ENCODE results near the gene VAT1L. TPM values are rescaled to one million over a fixed set of nuclear protein-coding genes. Genes with fewer than 3 reads are reported as not detected.

Gene VAT1L
- total RNA-seq, 1 experiment from 2014 or later, result 19.1 TPM

DNA sequence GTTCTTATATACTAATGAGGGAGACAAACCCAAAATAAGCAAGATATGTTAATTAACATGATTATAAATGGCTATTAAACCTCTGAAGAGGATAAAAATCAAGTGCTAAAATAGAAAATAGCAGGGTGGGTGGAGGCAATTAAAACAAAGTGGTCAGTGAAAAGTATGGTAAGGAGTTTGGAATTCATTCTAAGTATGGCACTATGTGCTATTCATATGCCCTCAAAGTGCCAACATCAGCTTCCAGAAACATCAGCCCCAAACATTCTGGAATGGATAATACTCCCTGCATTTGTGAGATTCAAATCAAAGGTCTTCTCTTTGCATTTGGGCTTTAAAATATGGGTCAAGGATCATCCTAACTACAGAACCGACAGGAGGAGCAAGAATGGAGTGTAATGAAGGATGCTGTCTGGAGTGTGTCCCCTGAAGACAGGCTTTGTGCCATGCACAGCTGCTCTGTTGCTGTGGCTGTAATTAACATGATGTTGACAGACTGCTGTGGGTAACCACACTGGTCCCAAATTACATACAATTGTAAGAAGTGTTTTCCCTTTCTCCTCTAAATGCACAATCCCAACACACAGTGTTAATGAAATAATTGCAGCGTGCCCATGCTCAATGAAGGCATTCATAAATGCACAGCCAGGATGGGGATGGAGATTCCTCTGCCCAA lies 93.1 kb downstream of the VAT1L start:
- ChIA-PET POLR2A (no interaction called here), CTCF (no interaction called here)

More for the DNA sequence above, 93.1 kb downstream of the VAT1L start:
- H3K27me3 Mint-ChIP-seq (ENCODE audit: low read depth), result no peaks in the 10 kb centered on the region
- no peaks in the 10 kb centered on the region for H3K9me3 Mint-ChIP-seq
- no peak for DNase-seq (ENCODE audit: low spot score)
- 0 out of 2 replicates have a peak, but pooled peaks cover 4% of the 10 kb centered on the region for H3K4me1 Mint-ChIP-seq
- H3K4me3 Mint-ChIP-seq, result no peak overlapping the region
- no peak for TF ChIP-seq TP53 (CRISPR knock-in tag; IDR thresholded peaks at IDR 0.05)
- TF ChIP-seq, protein P1, sequence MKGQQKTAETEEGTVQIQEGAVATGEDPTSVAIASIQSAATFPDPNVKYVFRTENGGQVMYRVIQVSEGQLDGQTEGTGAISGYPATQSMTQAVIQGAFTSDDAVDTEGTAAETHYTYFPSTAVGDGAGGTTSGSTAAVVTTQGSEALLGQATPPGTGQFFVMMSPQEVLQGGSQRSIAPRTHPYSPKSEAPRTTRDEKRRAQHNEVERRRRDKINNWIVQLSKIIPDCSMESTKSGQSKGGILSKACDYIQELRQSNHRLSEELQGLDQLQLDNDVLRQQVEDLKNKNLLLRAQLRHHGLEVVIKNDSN (CRISPR knock-in tag; IDR thresholded peaks at IDR 0.05), result no peak
- TF ChIP-seq ZNF219 (CRISPR knock-in tag; IDR thresholded peaks at IDR 0.05; ENCODE audit: borderline replicate concordance), result no peak
- TF ChIP-seq OVOL2 (CRISPR knock-in tag; IDR thresholded peaks at IDR 0.05; ENCODE audit: borderline replicate concordance), result no peak
- TF ChIP-seq, protein P2, sequence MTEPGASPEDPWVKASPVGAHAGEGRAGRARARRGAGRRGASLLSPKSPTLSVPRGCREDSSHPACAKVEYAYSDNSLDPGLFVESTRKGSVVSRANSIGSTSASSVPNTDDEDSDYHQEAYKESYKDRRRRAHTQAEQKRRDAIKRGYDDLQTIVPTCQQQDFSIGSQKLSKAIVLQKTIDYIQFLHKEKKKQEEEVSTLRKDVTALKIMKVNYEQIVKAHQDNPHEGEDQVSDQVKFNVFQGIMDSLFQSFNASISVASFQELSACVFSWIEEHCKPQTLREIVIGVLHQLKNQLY (CRISPR knock-in tag; IDR thresholded peaks at IDR 0.05), result no peak
- no peak for TF ChIP-seq ZBTB21 (CRISPR knock-in tag; IDR thresholded peaks at IDR 0.05; ENCODE audit: borderline replicate concordance)
- TF ChIP-seq, protein P3, sequence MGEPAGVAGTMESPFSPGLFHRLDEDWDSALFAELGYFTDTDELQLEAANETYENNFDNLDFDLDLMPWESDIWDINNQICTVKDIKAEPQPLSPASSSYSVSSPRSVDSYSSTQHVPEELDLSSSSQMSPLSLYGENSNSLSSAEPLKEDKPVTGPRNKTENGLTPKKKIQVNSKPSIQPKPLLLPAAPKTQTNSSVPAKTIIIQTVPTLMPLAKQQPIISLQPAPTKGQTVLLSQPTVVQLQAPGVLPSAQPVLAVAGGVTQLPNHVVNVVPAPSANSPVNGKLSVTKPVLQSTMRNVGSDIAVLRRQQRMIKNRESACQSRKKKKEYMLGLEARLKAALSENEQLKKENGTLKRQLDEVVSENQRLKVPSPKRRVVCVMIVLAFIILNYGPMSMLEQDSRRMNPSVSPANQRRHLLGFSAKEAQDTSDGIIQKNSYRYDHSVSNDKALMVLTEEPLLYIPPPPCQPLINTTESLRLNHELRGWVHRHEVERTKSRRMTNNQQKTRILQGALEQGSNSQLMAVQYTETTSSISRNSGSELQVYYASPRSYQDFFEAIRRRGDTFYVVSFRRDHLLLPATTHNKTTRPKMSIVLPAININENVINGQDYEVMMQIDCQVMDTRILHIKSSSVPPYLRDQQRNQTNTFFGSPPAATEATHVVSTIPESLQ (CRISPR knock-in tag; IDR thresholded peaks at IDR 0.05), result no peak
- TF ChIP-seq, protein P4, sequence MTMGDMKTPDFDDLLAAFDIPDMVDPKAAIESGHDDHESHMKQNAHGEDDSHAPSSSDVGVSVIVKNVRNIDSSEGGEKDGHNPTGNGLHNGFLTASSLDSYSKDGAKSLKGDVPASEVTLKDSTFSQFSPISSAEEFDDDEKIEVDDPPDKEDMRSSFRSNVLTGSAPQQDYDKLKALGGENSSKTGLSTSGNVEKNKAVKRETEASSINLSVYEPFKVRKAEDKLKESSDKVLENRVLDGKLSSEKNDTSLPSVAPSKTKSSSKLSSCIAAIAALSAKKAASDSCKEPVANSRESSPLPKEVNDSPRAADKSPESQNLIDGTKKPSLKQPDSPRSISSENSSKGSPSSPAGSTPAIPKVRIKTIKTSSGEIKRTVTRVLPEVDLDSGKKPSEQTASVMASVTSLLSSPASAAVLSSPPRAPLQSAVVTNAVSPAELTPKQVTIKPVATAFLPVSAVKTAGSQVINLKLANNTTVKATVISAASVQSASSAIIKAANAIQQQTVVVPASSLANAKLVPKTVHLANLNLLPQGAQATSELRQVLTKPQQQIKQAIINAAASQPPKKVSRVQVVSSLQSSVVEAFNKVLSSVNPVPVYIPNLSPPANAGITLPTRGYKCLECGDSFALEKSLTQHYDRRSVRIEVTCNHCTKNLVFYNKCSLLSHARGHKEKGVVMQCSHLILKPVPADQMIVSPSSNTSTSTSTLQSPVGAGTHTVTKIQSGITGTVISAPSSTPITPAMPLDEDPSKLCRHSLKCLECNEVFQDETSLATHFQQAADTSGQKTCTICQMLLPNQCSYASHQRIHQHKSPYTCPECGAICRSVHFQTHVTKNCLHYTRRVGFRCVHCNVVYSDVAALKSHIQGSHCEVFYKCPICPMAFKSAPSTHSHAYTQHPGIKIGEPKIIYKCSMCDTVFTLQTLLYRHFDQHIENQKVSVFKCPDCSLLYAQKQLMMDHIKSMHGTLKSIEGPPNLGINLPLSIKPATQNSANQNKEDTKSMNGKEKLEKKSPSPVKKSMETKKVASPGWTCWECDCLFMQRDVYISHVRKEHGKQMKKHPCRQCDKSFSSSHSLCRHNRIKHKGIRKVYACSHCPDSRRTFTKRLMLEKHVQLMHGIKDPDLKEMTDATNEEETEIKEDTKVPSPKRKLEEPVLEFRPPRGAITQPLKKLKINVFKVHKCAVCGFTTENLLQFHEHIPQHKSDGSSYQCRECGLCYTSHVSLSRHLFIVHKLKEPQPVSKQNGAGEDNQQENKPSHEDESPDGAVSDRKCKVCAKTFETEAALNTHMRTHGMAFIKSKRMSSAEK (CRISPR knock-in tag; IDR thresholded peaks at IDR 0.05; ENCODE audit: borderline replicate concordance), result no peak
- no peak for TF ChIP-seq FOXK1 (CRISPR knock-in tag; IDR thresholded peaks at IDR 0.05)
- no peak for TF ChIP-seq ZNF416 (CRISPR knock-in tag; IDR thresholded peaks at IDR 0.05)
- no peak for TF ChIP-seq IRF2 (CRISPR knock-in tag; IDR thresholded peaks at IDR 0.05; ENCODE audit: borderline replicate concordance, low read depth)
- TF ChIP-seq, protein P5, sequence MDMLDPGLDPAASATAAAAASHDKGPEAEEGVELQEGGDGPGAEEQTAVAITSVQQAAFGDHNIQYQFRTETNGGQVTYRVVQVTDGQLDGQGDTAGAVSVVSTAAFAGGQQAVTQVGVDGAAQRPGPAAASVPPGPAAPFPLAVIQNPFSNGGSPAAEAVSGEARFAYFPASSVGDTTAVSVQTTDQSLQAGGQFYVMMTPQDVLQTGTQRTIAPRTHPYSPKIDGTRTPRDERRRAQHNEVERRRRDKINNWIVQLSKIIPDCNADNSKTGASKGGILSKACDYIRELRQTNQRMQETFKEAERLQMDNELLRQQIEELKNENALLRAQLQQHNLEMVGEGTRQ (CRISPR knock-in tag; IDR thresholded peaks at IDR 0.05), result no peak
- no peak for TF ChIP-seq NFYB (CRISPR knock-in tag; conservative IDR thresholded peaks at IDR 0.05; ENCODE audit: low read depth)
- TF ChIP-seq, protein P6, sequence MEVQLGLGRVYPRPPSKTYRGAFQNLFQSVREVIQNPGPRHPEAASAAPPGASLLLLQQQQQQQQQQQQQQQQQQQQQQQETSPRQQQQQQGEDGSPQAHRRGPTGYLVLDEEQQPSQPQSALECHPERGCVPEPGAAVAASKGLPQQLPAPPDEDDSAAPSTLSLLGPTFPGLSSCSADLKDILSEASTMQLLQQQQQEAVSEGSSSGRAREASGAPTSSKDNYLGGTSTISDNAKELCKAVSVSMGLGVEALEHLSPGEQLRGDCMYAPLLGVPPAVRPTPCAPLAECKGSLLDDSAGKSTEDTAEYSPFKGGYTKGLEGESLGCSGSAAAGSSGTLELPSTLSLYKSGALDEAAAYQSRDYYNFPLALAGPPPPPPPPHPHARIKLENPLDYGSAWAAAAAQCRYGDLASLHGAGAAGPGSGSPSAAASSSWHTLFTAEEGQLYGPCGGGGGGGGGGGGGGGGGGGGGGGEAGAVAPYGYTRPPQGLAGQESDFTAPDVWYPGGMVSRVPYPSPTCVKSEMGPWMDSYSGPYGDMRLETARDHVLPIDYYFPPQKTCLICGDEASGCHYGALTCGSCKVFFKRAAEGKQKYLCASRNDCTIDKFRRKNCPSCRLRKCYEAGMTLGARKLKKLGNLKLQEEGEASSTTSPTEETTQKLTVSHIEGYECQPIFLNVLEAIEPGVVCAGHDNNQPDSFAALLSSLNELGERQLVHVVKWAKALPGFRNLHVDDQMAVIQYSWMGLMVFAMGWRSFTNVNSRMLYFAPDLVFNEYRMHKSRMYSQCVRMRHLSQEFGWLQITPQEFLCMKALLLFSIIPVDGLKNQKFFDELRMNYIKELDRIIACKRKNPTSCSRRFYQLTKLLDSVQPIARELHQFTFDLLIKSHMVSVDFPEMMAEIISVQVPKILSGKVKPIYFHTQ (CRISPR knock-in tag; IDR thresholded peaks at IDR 0.05), result no peak
- no peak for TF ChIP-seq GTF2I (CRISPR knock-in tag; conservative IDR thresholded peaks at IDR 0.05)
- no peak for TF ChIP-seq TEAD1 (CRISPR knock-in tag; IDR thresholded peaks at IDR 0.05)
- TF ChIP-seq MYBL2 (CRISPR knock-in tag; IDR thresholded peaks at IDR 0.05), result no peak
- no peak for TF ChIP-seq ZNF396 (CRISPR knock-in tag; IDR thresholded peaks at IDR 0.05; ENCODE audit: borderline replicate concordance)
- TF ChIP-seq EMX1 (CRISPR knock-in tag; IDR thresholded peaks at IDR 0.05), result no peak
- TF ChIP-seq, protein P7, sequence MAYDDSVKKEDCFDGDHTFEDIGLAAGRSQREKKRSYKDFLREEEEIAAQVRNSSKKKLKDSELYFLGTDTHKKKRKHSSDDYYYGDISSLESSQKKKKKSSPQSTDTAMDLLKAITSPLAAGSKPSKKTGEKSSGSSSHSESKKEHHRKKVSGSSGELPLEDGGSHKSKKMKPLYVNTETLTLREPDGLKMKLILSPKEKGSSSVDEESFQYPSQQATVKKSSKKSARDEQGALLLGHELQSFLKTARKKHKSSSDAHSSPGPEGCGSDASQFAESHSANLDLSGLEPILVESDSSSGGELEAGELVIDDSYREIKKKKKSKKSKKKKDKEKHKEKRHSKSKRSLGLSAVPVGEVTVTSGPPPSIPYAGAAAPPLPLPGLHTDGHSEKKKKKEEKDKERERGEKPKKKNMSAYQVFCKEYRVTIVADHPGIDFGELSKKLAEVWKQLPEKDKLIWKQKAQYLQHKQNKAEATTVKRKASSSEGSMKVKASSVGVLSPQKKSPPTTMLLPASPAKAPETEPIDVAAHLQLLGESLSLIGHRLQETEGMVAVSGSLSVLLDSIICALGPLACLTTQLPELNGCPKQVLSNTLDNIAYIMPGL (CRISPR knock-in tag; IDR thresholded peaks at IDR 0.05), result no peak
- no peak for ATAC-seq
- H3K36me3 Mint-ChIP-seq, result peaks cover 2% of the 10 kb centered on the region; the same call in 1 of the 2 replicates
- no peak overlapping the region for H3K27ac Mint-ChIP-seq
